ENCODE data around the gene NALF2. TPM values are rescaled to one million over a fixed set of nuclear protein-coding genes. Genes with fewer than 3 reads are reported as not detected.

NALF2 gene
- polyA plus RNA-seq, result 1 to 10 TPM in 1 of 3 donors, under 1 TPM in 2; 0.09 to 1.2 (median 0.11) TPM

DNA sequence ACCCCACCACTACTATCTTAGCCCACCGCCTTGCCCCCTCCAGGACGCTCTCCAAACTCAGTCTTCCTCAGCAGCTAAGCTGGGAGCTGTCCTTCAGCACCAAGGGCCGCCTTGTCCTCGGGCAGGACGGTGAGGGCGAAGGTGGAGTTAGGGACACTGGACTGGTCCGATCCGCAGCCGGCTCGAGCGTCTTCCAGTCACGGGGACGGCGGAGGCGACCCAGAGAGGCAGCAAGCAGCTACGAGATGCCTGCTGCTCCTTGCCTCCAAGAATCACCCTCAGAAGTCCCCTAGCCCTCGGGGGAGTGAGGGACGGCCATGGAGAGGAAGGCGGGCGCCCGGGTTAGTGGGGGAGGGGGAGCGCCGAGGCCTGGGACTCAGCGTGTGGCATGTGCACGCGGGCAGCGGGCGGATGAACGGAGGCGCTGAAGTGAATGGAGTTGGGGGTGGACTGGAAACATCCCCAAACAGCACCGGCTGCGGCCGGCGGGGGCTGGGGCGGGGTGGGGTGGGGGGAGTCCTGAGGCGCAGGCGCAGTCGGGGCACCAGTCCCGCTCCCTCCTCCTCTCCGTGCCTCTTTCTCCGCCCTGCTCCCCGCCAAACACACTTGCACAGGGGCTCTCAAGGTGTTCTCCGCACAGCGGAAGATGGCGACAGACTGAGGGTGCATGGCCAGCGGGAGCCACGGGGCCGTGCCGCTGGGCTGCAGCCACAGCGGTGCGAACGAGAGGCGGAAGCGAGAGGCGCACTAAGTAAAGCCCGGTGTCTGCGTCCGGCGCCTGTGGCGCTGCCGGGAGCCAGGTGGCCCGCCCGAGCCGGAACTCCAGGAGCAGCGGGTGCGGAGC lies at the start of gene NALF2:
Gene NALF2, plus strand, starts transcription at position 545 of the 844 bp plus-strand sequence. CDS start 957 bp downstream, outside the sequence.
- WGBS, 3 donors, result 0 to 40% (median 1%) methylated on average over 37 to 59 of the region's 66 CpGs
- no peak within 1 kb of the TSS for H3K27ac ChIP-seq (ENCODE audit: low read depth, low read length)

DNA sequence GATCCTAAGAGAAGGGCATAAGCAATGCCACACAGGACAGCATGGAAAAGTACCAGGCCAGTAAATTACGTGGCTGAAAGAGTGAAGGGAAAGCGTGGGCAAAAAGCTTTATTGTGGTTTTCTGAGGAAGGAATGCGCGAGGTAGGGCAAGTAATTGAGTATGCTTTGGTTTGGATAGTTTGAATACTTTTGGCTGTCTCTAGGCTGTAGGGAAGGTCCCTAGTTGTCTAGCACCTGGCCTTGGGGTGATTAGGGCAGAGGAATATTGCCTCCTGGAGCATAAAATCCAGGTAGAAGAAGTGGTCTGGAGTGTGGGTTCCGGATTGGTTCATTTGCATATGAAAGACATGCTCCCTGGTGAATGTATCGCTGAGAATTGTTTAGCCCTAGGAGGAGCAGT lies 46.4 kb upstream of the NALF2 start:
- 69 to 82% (median 71%) methylated on average over 6 of the region's 6 CpGs for WGBS, 3 donors
- no peak overlapping the region for H3K27ac ChIP-seq (ENCODE audit: low read depth, low read length)

DNA sequence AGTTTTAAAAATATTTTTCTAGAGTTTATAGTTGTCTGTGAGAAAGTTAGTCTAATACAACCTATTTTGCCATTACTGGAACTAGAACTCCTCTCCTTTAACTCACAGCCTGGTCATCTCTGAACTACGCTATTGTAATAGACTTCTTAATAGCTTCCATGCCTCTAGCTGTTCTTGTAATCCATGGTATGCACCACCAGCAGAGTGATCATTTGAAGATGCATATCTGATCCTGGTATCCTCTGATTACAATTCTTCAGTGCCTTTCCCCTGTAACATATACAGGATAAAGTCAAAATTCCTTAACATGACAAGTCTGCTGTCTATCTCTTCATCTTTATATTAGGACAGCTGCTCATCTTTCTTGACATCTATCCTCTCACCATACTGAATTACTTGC lies 37.6 kb upstream of the NALF2 start:
- H3K27ac ChIP-seq (ENCODE audit: low read depth, low read length), result no peak overlapping the region
- 83 to 93% (median 85%) methylated on average over 1 of the region's 1 CpG for WGBS, 3 donors

DNA sequence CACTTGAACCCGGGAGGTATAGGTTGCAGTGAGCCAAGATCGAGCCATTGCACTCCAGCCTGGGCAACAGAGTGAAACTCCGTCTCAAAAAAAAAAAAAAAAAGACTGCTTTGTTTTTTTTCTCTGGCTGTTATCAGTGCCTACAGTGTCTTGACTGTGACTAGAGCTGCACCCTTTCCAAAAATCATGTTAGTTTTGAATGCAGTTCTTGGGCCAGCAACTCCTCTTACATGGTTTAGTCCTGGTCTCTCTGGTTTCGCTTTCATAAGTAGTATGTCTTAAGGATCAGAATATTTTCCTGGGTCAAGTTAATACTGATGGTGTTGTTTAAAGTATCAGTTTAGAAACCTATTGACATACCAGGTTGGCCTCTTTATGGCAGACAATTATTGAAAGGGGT lies 34.2 kb upstream of the NALF2 start:
- no peak overlapping the region for H3K27ac ChIP-seq (ENCODE audit: low read depth, low read length)
- WGBS, 3 donors, result 76 to 86% (median 84%) methylated on average over 2 to 4 of the region's 4 CpGs

DNA sequence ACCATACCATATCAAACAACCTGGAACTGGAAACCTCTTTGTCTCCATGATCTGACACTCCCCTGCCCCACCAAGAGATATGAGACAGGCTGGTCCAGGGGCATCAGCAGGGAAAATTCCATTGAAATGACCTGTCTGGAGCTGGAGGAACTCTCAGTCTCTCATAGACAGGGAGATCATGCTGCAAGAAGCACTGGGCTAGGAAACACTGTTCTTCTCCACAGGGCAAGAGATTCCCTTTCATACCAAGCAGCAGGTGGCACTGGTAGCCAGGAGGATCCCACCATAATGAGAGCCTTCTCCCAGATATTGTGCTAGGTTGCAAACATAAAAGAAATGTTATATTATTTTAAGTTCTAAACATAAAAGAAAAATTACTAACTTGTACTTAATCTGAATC lies 14.5 kb upstream of the NALF2 start:
- H3K27ac ChIP-seq (ENCODE audit: low read depth, low read length), result no peak overlapping the region

DNA sequence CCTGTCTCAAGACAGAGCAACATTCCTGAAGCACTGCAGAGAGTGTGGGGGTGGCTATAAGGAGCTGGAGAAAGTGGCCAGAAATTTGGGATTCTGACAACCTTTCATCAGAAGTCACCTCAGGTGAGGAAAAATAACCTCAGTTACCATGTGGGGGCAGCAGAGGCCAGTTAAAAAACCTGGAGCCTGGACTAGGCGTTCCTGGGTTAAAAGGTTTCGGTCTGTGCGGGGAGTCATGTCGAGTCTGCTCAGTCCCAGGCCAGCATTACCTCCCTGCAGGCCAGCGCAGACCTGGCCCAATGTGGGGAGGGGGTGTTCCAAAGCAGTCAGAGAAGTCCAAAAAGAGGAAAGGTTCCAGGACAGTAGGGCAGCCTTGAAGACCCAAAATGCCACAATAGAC lies 10.9 kb upstream of the NALF2 start:
- H3K27ac ChIP-seq (ENCODE audit: low read depth, low read length), result no peak overlapping the region
- WGBS, 3 donors, result 0 to 15% (median 7%) methylated on average over 5 of the region's 5 CpGs

DNA sequence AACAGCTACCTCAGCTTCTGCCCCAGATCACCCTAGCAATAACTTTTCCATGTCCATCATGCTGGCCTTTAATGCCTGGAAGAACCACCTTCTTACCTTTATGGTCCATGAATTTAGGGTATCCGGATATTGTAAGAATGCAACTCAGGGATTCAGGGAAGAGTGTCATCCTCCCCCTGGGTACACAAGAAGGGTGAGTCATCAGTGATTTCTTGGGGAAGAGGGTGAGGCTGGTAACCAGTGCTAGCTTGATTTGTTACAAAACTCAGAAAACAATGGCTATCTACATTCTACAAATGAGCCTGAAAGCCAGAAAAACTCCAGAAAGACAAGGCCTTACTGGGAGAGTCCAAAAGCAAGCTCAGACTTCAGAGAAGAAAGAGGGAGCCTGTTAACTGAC lies 10.4 kb upstream of the NALF2 start:
- H3K27ac ChIP-seq (ENCODE audit: low read depth, low read length), result no peak overlapping the region
- 66 to 85% (median 85%) methylated on average over 1 of the region's 1 CpG for WGBS, 3 donors

DNA sequence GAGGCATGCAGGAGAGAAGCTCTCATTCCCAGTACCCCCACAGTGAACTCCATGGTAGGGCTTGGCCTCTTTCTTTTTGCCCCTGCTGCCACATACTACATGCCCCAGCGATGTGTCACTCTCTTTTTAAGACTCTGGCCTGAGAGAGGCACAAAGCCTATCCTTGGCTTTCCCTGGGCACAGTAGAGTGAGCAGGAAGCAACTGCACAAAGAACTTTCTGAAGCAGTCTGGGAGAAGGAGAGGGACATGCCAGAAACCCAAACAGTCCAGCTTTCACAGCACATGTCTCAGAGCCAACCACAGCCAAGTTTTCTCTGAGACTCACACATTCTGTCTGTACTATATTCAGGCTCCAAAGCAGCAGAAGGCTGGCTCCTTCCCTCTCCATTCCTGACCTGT lies 7.9 kb upstream of the NALF2 start:
- WGBS, 3 donors, result 47 to 88% (median 63%) methylated on average over 1 of the region's 1 CpG

DNA sequence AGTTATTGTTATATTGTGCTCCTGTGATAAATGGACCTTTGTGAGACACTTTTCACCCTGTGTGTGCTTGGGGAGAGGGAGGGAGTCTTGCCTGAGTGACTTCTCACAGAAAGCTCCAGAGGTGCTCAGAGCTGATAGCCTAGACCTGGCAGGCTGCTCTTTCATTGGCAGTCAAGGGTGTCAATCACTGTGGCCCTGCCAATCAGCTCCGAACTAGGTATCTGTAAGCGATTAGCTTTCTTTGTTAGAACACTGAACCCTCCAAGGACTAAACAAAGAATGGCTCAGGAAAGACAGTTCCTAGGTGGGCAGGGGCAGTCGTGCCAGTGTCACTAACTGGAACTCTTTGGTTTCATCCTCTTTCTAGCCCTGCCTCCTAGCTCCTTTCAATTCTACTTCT lies 2.7 kb upstream of the NALF2 start:
- H3K27ac ChIP-seq (ENCODE audit: low read depth, low read length), result no peak overlapping the region
- 29 to 52% (median 45%) methylated on average over 3 of the region's 3 CpGs for WGBS, 3 donors

More for the DNA sequence above, 7.9 kb upstream of the NALF2 start:
- H3K27ac ChIP-seq (ENCODE audit: low read depth, low read length), result no peak overlapping the region

DNA sequence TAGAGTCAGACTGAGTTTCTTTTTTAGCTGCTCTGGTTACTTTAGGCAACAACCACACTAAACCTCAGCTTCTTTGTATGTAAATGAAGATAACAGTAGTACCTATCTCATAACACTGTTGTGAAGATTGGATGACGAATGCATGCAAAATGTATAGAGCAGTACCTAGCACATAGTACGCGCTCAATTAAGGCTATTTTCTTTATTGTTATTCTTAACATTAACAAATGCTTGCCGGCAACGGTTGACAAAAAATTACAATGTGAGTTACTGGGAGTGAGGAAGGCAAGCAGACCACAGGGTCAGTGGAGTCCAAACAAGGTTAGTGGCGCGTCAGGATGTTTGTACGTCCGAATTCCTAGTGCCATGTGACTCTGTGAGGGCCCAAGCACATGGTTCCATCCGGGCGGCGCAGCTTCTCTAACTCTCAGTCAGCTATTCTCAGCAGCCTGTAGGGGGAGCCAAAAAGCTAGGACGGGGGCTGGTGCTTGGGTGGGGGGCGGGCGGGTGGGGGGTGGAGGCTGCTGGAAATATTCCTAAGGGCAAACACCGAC lies 821 bp upstream of the NALF2 start:
- WGBS, 3 donors, result 23 to 36% (median 25%) methylated on average over 13 to 16 of the region's 16 CpGs
- H3K27ac ChIP-seq (ENCODE audit: low read depth, low read length), result no peak overlapping the region

DNA sequence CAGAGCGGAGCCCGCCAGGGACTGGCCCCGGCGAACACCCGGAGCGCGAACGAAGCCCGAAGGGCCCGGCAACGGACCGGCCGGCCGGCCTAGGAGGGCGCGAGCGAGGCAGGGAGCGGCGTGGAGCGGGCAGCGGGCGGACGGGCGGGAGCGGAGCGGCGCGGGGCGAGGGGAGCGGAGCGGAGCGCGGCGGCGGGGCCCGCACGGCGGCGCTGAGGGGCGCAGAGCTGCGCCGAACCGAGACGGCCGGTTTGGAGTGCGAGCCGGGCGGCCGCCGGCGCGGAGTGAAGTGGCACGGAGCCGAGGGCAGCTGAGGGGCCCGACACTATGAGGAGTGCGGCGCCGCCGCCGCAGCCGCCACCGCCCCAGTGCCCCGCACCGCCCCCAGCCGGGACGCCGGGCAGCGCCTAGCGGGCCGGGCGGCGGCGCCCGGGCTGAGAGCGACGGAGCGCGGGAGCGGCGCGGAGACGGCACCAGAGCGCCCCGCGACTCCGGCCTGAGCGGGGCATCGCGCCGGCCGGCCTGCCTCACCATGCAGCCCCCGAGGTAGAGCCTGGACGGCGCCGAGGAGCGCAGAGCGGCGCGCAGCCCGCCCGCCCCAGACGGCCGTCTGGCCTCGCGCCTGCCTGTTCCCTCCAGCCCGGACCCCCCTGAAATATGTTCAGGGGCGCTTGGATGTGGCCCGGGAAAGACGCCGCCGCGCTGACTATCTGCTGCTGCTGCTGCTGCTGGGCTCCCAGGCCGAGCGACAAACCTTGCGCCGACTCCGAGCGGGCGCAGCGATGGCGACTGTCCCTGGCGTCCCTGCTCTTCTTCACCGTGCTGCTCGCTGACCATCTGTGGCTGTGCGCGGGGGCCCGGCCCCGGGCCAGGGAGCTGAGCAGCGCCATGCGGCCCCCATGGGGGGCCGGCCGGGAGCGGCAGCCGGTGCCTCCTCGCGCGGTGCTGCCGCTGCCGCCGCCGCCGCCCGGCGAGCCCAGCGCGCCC lies 793 bp downstream of the NALF2 start:
- 0 to 39% (median 1%) methylated on average over 25 to 128 of the region's 146 CpGs for WGBS, 3 donors
- no peak overlapping the region for H3K27ac ChIP-seq (ENCODE audit: low read depth, low read length)

DNA sequence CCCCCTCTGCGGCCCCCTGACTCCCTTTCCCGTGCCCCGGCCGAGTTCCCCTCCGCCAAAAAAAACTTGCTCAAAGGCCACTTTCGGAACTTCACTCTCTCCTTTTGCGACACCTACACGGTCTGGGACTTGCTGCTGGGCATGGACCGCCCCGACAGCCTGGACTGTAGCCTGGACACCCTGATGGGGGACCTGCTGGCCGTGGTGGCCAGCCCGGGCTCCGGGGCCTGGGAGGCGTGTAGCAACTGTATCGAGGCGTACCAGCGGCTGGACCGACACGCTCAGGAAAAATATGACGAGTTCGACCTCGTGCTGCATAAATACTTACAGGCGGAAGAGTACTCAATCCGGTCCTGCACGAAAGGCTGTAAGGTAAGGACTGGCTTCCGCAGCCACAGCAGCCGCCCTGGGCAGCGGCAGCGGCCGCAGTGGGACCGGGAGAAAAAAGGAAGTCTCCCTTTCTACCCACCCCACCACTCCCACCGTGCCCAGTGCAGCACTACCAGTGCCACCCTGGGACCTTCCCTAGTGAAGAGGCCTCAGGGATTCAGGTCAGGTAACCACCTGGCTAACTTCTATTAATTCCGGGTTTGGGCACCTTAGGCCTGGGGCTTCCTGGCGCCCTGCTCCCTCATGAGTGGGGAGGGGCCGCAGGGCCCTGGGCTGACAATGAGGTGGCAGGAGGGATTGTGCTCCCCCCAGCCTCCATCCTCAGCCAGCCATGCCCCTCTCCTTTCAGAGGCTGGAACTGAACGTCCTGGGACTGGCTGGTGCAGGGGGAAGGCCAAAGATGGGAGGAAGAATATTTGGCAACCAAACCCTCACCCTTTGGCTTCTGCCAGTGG lies 1.9 kb downstream of the NALF2 start:
- 17 to 56% (median 35%) methylated on average over 30 to 36 of the region's 36 CpGs for WGBS, 3 donors

DNA sequence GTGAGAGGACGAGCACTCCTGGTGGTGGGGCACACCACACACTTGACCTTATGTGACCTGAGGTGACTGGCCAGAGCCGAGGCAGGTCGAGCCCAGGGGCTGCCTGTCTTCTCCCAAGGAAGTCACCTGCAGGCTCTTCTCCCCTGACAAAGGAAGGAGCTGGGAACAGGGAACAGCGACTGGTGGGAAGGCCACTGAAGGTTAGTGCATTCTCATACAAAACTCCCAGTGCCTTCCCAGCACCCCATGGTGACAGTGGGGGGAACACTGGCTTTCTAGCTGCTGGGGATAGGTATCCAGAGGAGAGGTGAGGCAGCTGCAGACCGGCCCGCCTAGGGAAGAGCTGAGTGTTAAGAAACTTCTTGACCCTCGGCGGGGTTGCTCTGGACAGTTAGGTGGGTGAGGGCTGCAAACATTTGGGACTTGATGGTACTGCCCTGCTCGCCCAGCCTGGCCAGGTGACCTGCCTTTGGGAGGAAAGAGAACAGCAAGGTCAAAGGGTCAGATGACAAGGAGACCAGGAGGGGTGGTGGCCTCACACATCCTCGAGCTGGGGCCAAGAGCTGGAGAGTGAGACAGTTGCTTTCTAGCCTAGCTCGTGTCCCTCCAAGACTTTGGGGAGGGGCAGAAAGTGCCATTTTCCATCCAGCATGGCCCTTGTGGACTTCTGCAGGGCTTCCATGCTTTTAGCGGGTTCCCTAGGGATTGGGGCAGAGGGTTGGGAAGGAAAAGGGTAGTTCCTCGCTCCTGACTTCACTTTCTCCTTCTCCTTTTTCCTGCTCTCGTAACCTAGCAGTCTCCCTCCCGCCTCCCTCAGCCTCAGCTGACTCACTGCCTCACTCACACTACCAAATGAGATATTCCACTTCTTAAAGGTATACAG lies 2.7 kb downstream of the NALF2 start:
- 67 to 78% (median 68%) methylated on average over 15 of the region's 15 CpGs for WGBS, 3 donors

More for the DNA sequence above, 1.9 kb downstream of the NALF2 start:
- H3K27ac ChIP-seq (ENCODE audit: low read depth, low read length), result no peak overlapping the region

DNA sequence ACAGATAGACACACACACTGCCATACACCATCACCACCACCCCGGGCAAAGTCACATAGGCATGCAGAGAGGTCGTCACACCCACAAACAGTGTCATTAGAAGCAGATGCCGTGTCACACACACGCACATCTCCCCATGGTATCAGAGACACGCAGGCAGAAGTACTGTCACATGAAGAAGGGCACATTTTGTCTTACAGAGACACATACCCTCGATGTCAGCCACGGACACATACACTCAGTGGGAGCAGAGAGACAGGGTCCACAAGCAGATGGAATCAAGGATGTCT lies 3.3 kb downstream of the NALF2 start:
- 79 to 90% (median 87%) methylated on average over 7 of the region's 7 CpGs for WGBS, 3 donors
- H3K27ac ChIP-seq (ENCODE audit: low read depth, low read length), result no peak overlapping the region

More for the DNA sequence above, 2.7 kb downstream of the NALF2 start:
- H3K27ac ChIP-seq (ENCODE audit: low read depth, low read length), result no peak overlapping the region

DNA sequence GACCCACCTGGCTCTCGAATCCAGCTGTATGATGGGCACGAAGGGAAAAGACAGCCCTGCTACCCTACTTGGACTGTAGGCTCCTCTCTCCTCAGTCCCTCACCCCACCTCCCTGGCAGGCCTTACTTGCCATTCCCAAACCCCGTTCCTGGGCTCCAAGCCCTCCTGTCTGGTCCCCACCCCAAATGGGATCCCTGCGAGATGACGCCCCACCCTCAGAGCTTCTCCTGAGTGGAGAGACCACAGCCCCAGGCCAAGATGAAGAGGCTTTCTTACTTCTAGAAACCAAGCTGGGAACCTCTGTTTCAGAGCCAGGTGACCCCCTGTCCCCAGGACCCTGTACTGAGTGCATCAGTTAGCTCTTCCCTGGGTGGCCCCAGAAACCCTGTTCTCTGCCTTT lies 4.5 kb downstream of the NALF2 start:
- 78 to 85% (median 78%) methylated on average over 5 of the region's 5 CpGs for WGBS, 3 donors

DNA sequence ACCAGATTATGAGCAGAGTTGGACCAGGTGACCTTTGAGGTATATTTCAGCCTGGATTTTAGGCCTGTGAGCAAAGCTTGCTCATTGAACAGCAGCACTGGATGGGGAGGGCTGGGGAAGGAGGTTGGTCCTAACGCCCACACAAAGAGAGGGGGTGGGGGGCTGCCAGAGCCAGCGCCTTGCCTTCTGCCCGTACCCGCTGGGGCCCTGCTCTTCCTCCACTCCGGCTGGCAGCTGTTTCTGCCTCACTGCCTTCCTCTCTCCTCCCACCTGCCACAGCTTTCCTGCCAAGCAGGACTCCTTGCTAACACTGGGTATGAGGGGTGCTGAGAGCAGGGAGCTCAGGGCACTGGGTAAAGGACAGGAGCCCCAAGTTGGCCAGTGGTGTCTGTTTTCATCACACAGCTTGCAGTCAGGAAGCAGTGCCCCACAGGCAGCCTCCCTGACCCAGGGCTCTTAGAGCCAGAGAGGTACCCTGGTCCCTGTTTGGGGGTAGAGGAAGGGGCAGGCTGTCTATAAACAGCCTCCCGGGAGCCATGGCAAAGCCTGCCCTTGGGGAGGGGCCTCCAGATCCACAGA lies 6.1 kb downstream of the NALF2 start:
- WGBS, 3 donors, result 38 to 56% (median 50%) methylated on average over 1 to 6 of the region's 6 CpGs
- H3K27ac ChIP-seq (ENCODE audit: low read depth, low read length), result no peak overlapping the region

More for the DNA sequence above, 4.5 kb downstream of the NALF2 start:
- H3K27ac ChIP-seq (ENCODE audit: low read depth, low read length), result no peak overlapping the region

Measured in adipose tissue (tissue), 3 donors.